ENCODE results near the gene GFRA4.

GFRA4 gene

GRCh38 chr20:3685341-3685740 is 22.1 kb upstream of the GFRA4 start:
- H3K4me1 Mint-ChIP-seq (ENCODE audit: low read depth) = peaks cover 2% of the 10 kb centered on the region
- H3K4me3 Mint-ChIP-seq = no peak overlapping the region
- H3K27ac Mint-ChIP-seq = no peak overlapping the region
- H3K27me3 Mint-ChIP-seq = peaks cover 45% of the 10 kb centered on the region
- no peak for DNase-seq
- no peaks in the 10 kb centered on the region for H3K36me3 Mint-ChIP-seq (ENCODE audit: low read depth)
- no peaks in the 10 kb centered on the region for H3K9me3 Mint-ChIP-seq

- H3K4me3 Mint-ChIP-seq = no peak within 1 kb of the TSS
- no peaks in the 10 kb centered on the region for H3K9me3 Mint-ChIP-seq
- peaks cover 58% of the 10 kb centered on the region for H3K27me3 Mint-ChIP-seq
- no peak for DNase-seq
- H3K27ac Mint-ChIP-seq = no peak within 1 kb of the TSS
- peaks cover 2% of the 10 kb centered on the region for H3K4me1 Mint-ChIP-seq (ENCODE audit: low read depth)
- no peaks in the 10 kb centered on the region for H3K36me3 Mint-ChIP-seq (ENCODE audit: low read depth)
Observed at GRCh38 chr20:3681931-3682781, 19.0 kb upstream of the GFRA4 start, which contains the start of gene ADAM33. ADAM33 (minus strand) TSS chr20:3682010; CDS start chr20:3682004, 6 bp downstream.

- Mint-ChIP-seq H3K36me3 (ENCODE audit: low read depth) (no peaks in the 10 kb centered on the region), H3K4me3 (no peak overlapping the region), H3K27ac (no peak overlapping the region), H3K4me1 (ENCODE audit: low read depth) (peaks cover 6% of the 10 kb centered on the region), H3K27me3 (peaks cover 60% of the 10 kb centered on the region), H3K9me3 (no peaks in the 10 kb centered on the region)
- no peak for DNase-seq
Observed at GRCh38 chr20:3681352-3681930, 18.2 kb upstream of the GFRA4 start.

- H3K9me3 Mint-ChIP-seq = no peaks in the 10 kb centered on the region
- DNase-seq = no peak
- H3K36me3 Mint-ChIP-seq (ENCODE audit: low read depth) = no peaks in the 10 kb centered on the region
- no peak overlapping the region for H3K4me3 Mint-ChIP-seq
- peaks cover 6% of the 10 kb centered on the region for H3K4me1 Mint-ChIP-seq (ENCODE audit: low read depth)
- no peak overlapping the region for H3K27ac Mint-ChIP-seq
- H3K27me3 Mint-ChIP-seq = peaks cover 63% of the 10 kb centered on the region
Observed at GRCh38 chr20:3680701-3681351, 17.6 kb upstream of the GFRA4 start.

- H3K27me3 Mint-ChIP-seq = peaks cover 67% of the 10 kb centered on the region
- DNase-seq = no peak
- no peaks in the 10 kb centered on the region for H3K36me3 Mint-ChIP-seq (ENCODE audit: low read depth)
- no peaks in the 10 kb centered on the region for H3K9me3 Mint-ChIP-seq
- no peak overlapping the region for H3K27ac Mint-ChIP-seq
- peaks cover 6% of the 10 kb centered on the region for H3K4me1 Mint-ChIP-seq (ENCODE audit: low read depth)
- no peak overlapping the region for H3K4me3 Mint-ChIP-seq
Observed at GRCh38 chr20:3679749-3680700, 16.8 kb upstream of the GFRA4 start.

- peaks cover 69% of the 10 kb centered on the region for H3K27me3 Mint-ChIP-seq
Observed at GRCh38 chr20:3678856-3679720, 15.9 kb upstream of the GFRA4 start.

GRCh38 chr20:3678198-3678597 is 15.0 kb upstream of the GFRA4 start:
- Mint-ChIP-seq H3K27ac (no peak overlapping the region), H3K4me3 (no peak overlapping the region)
- DNase-seq = no peak

More at GRCh38 chr20:3678856-3679720, 15.9 kb upstream of the GFRA4 start:
- Mint-ChIP-seq H3K36me3 (ENCODE audit: low read depth) (no peaks in the 10 kb centered on the region), H3K27ac (no peak overlapping the region), H3K4me1 (ENCODE audit: low read depth) (peaks cover 6% of the 10 kb centered on the region), H3K9me3 (no peaks in the 10 kb centered on the region), H3K4me3 (no peak overlapping the region)
- DNase-seq = no peak

GRCh38 chr20:3677733-3678132 is 14.5 kb upstream of the GFRA4 start:
- no peak overlapping the region for H3K4me3 Mint-ChIP-seq
- DNase-seq = no peak
- H3K27me3 Mint-ChIP-seq = peaks cover 67% of the 10 kb centered on the region
- H3K27ac Mint-ChIP-seq = no peak overlapping the region
- H3K4me1 Mint-ChIP-seq (ENCODE audit: low read depth) = peaks cover 8% of the 10 kb centered on the region
- no peaks in the 10 kb centered on the region for H3K36me3 Mint-ChIP-seq (ENCODE audit: low read depth)
- H3K9me3 Mint-ChIP-seq = no peaks in the 10 kb centered on the region

More at GRCh38 chr20:3678198-3678597, 15.0 kb upstream of the GFRA4 start:
- peaks cover 66% of the 10 kb centered on the region for H3K27me3 Mint-ChIP-seq
- no peaks in the 10 kb centered on the region for H3K9me3 Mint-ChIP-seq
- H3K36me3 Mint-ChIP-seq (ENCODE audit: low read depth) = no peaks in the 10 kb centered on the region
- H3K4me1 Mint-ChIP-seq (ENCODE audit: low read depth) = peaks cover 6% of the 10 kb centered on the region

GRCh38 chr20:3674995-3675900 is 12.0 kb upstream of the GFRA4 start:
- DNase-seq = no peak
- H3K4me3 Mint-ChIP-seq = no peak overlapping the region
- H3K36me3 Mint-ChIP-seq (ENCODE audit: low read depth) = no peaks in the 10 kb centered on the region
- H3K4me1 Mint-ChIP-seq (ENCODE audit: low read depth) = peaks cover 6% of the 10 kb centered on the region
- no peaks in the 10 kb centered on the region for H3K9me3 Mint-ChIP-seq
- peaks cover 68% of the 10 kb centered on the region for H3K27me3 Mint-ChIP-seq
- H3K27ac Mint-ChIP-seq = no peak overlapping the region

- peaks cover 6% of the 10 kb centered on the region for H3K4me1 Mint-ChIP-seq (ENCODE audit: low read depth)
- H3K27me3 Mint-ChIP-seq = peaks cover 69% of the 10 kb centered on the region
- no peaks in the 10 kb centered on the region for H3K9me3 Mint-ChIP-seq
- no peak for DNase-seq
- no peak overlapping the region for H3K27ac Mint-ChIP-seq
- no peaks in the 10 kb centered on the region for H3K36me3 Mint-ChIP-seq (ENCODE audit: low read depth)
- H3K4me3 Mint-ChIP-seq = no peak overlapping the region
Observed at GRCh38 chr20:3674447-3674846, 11.2 kb upstream of the GFRA4 start.

- no peak for DNase-seq
- H3K9me3 Mint-ChIP-seq = no peaks in the 10 kb centered on the region
- peaks cover 63% of the 10 kb centered on the region for H3K27me3 Mint-ChIP-seq
- no peak overlapping the region for H3K4me3 Mint-ChIP-seq
- H3K36me3 Mint-ChIP-seq (ENCODE audit: low read depth) = no peaks in the 10 kb centered on the region
- no peak overlapping the region for H3K27ac Mint-ChIP-seq
- H3K4me1 Mint-ChIP-seq (ENCODE audit: low read depth) = peaks cover 6% of the 10 kb centered on the region
Observed at GRCh38 chr20:3673221-3674070, 10.2 kb upstream of the GFRA4 start.
